BE2C (cell line): Measurements from ENCODE around the gene CHRNE. TPM values are rescaled to one million over a fixed set of nuclear protein-coding genes. Genes with fewer than 3 reads are reported as not detected.

Source experiments
- DNase-seq: peaks from one replicate; pipeline ENCODE4 v3.0.0-alpha.2; 2020
- H3K27me3 ChIP-seq: fragments of 250-450 bp; sonication (Bioruptor Pico); 2 replicates; pipeline ENCODE4 v1.5.1; 2020; ENCODE audit warnings: mild to moderate bottlenecking
- H3K36me3 ChIP-seq: fragments of 250-450 bp; sonication (Bioruptor Pico); 2 replicates; pipeline ENCODE4 v1.5.1; 2020; ENCODE audit warnings: mild to moderate bottlenecking
- H3K4me1 ChIP-seq: fragments of 250-450 bp; sonication (Bioruptor Pico); 2 replicates; pipeline ENCODE4 v1.5.1; 2020
- H3K4me3 ChIP-seq: 2 replicates; pipeline ENCODE4 v1.5.1; 2011; ENCODE audit warnings: low read depth, low read length
- H3K9me3 ChIP-seq: fragments of 250-450 bp; sonication (Bioruptor Pico); 2 replicates; pipeline ENCODE4 v1.5.1; 2020
- CTCF ChIP-seq: IDR thresholded peaks from 2 replicates; pipeline ENCODE4 v1.5.1; 2012; ENCODE audit warnings: mild to moderate bottlenecking, low read depth, low read length
- polyA plus RNA-seq: library from polyadenylated mRNA; unstranded; fragments of >200 nt; gene quantifications from one replicate; pipeline ENCODE4 v1.2.1, GENCODE V29; 2012; ENCODE audit warnings: low read depth, missing spikeins; ENCODE audit not compliant: insufficient read length, insufficient read depth

The CHRNE gene
- polyA plus RNA-seq = not detected

DNA sequence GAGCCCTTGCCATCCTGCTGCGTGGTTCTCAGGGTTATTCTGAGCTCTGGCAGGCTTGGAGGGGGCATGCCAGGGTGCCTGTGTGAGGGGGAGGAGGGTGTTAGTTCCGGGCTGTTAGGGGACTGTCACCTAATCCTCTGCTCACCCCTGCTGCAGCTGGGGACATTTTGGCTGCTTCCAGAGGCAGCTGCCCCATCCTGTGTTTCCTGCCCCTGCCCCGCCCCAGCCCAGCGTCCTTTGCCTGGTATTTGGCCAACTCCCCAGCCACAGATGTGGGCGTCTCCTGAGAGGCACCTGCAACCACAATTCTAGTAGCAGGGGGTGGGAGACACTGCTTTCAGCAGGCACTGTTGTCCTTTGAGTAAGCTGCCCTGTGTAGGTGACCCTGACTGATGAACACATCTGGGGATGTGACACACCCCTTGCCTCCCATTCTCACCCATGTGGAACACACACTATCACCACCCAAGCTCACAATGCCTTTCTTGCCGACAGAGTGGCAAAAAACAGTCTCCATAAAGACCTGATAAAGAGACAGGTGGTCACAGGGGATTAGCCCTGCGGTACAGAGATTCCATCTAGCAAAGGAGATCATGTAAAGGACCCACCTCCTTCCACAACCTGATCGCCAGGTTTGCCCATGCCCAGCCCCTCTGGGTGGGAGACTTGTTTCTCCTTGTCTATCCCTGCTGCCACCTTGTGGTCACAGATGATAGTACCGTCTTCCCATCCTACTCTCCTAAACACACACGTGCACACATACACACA lies at the start of gene CHRNE:
Gene CHRNE, minus strand, starts transcription at position 48 of the 768 bp plus-strand sequence. Its CDS starts 35 bp downstream, at position 13.
- no peaks in the 10 kb centered on the region for H3K9me3 ChIP-seq
- no peak within 1 kb of the TSS for H3K4me3 ChIP-seq
- peak; percentile 61 for TF ChIP-seq CTCF
- no peaks in the 10 kb centered on the region for H3K4me1 ChIP-seq
- H3K36me3 ChIP-seq = no peaks in the 10 kb centered on the region
- no peaks in the 10 kb centered on the region for H3K27me3 ChIP-seq
- peak; percentile 68 for DNase-seq

DNA sequence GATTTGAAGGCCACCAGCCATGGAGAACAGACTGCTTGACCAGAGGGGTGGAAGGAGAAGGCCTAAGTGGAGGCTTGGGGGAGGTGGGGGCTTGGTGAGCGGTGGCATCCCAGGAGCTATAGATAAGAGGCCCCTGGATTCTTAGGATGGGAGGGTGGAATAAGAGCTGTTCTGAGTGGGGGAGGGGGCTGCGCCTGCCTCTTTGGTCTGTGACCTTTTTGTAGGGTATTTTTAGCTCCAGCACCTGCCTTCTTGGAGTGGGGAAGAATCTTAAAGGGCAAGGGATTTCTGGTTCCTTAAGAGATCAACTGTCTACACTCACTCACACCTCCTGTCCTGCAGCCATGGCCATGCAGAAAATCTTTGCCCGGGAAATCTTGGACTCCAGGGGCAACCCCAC lies 48.6 kb upstream of the CHRNE start:
- TF ChIP-seq CTCF = no peak
- no peak for DNase-seq
- H3K4me1 ChIP-seq = peaks cover 4% of the 10 kb centered on the region; the same call in 1 of the 2 replicates
- peak overlapping the region; percentile 56; the same call in 1 of the 2 replicates for H3K4me3 ChIP-seq
- peaks cover 4% of the 10 kb centered on the region for H3K36me3 ChIP-seq
- no peaks in the 10 kb centered on the region for H3K27me3 ChIP-seq
- no peaks in the 10 kb centered on the region for H3K9me3 ChIP-seq

GRCh38 chr17:4950746-4951204 lies 47.9 kb upstream of the CHRNE start, which contains the start of gene ENO3:
TSS of gene ENO3 (plus strand) at chr17:4951119. CDS start at chr17:4951830, 711 bp downstream.
- H3K36me3 ChIP-seq = peaks cover 10% of the 10 kb centered on the region
- TF ChIP-seq CTCF = no peak
- no peaks in the 10 kb centered on the region for H3K9me3 ChIP-seq
- DNase-seq = peak; percentile 59
- peaks cover 4% of the 10 kb centered on the region; the same call in 1 of the 2 replicates for H3K4me1 ChIP-seq
- H3K4me3 ChIP-seq = peak within 1 kb of the TSS; percentile 56
- H3K27me3 ChIP-seq = no peaks in the 10 kb centered on the region

- DNase-seq = peak; percentile 79
- no peaks in the 10 kb centered on the region for H3K9me3 ChIP-seq
- peaks cover 13% of the 10 kb centered on the region for H3K36me3 ChIP-seq
- TF ChIP-seq CTCF = no peak
- H3K4me3 ChIP-seq = peak overlapping the region; percentile 56
- H3K4me1 ChIP-seq = peaks cover 4% of the 10 kb centered on the region
- H3K27me3 ChIP-seq = no peaks in the 10 kb centered on the region
Observed at GRCh38 chr17:4950075-4950745, 47.3 kb upstream of the CHRNE start.

DNA sequence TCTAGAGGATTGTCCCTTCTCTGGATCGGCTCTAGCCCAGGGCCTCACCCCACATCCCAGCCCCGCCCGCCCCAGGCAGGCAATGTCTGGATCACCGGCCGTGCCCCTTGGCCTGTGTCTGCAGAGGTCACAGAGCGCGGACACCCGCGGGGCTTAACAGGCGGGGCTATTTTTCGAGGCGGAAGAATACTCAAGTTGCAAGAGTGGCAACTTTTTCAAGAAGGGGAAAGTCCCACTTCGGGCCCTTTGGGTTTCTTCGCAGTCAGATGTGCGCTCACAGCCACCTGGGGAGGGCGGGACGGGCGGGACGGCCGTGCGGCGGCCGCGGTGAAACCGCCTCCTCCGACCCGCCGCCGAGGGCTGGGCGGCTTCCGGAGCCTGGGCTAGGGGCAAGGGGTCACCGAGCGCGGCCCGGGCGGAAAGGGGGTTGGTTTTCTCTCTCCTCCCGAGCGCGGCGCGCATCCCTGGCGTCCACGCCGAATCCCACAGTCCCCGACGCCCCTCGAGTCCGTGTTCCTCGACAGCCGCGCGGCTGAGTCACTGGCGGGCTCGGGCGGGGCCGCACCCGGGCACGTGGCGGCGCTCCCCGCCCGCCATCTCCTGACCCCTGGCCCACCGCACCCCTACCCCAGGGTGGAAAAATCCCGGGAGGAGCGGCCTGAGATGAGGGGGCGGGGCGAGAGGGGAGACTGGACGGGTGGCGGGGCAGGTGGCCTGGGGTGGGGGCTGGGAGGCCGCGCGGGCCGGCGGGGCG lies 46.6 kb upstream of the CHRNE start:
- Histone ChIP-seq H3K4me3 (peak overlapping the region; percentile 77), H3K4me1 (peaks cover 4% of the 10 kb centered on the region), H3K27me3 (no peaks in the 10 kb centered on the region), H3K36me3 (peaks cover 21% of the 10 kb centered on the region), H3K9me3 (no peaks in the 10 kb centered on the region)
- peak; percentile 75 for DNase-seq
- no peak for TF ChIP-seq CTCF
